Measurements from ENCODE around the gene MMRN1.

Gene MMRN1, protein sequence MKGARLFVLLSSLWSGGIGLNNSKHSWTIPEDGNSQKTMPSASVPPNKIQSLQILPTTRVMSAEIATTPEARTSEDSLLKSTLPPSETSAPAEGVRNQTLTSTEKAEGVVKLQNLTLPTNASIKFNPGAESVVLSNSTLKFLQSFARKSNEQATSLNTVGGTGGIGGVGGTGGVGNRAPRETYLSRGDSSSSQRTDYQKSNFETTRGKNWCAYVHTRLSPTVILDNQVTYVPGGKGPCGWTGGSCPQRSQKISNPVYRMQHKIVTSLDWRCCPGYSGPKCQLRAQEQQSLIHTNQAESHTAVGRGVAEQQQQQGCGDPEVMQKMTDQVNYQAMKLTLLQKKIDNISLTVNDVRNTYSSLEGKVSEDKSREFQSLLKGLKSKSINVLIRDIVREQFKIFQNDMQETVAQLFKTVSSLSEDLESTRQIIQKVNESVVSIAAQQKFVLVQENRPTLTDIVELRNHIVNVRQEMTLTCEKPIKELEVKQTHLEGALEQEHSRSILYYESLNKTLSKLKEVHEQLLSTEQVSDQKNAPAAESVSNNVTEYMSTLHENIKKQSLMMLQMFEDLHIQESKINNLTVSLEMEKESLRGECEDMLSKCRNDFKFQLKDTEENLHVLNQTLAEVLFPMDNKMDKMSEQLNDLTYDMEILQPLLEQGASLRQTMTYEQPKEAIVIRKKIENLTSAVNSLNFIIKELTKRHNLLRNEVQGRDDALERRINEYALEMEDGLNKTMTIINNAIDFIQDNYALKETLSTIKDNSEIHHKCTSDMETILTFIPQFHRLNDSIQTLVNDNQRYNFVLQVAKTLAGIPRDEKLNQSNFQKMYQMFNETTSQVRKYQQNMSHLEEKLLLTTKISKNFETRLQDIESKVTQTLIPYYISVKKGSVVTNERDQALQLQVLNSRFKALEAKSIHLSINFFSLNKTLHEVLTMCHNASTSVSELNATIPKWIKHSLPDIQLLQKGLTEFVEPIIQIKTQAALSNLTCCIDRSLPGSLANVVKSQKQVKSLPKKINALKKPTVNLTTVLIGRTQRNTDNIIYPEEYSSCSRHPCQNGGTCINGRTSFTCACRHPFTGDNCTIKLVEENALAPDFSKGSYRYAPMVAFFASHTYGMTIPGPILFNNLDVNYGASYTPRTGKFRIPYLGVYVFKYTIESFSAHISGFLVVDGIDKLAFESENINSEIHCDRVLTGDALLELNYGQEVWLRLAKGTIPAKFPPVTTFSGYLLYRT

DNA sequence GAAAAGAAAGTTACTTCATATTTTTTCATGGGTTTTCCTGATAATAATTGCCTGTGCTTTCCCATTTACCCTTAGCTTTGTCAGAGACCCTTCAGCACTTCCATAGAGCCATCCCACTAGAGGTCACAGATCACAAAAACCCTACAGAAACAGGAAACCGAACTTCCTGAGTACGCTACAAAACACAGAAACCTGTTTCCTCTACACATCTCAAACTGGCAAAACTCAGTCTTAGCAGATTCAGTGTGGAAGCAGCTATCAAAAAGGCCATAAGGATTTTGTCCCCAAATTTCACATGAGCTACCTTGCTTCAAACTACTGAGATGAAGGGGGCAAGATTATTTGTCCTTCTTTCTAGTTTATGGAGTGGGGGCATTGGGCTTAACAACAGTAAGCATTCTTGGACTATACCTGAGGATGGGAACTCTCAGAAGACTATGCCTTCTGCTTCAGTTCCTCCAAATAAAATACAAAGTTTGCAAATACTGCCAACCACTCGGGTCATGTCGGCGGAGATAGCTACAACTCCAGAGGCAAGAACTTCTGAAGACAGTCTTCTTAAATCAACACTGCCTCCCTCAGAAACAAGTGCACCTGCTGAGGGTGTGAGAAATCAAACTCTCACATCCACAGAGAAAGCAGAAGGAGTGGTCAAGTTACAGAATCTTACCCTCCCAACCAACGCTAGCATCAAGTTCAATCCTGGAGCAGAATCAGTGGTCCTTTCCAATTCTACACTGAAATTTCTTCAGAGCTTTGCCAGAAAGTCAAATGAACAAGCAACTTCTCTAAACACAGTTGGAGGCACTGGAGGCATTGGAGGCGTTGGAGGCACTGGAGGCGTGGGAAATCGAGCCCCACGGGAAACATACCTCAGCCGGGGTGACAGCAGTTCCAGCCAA lies at the start of gene MMRN1:
MMRN1 (plus strand) TSS at position 206 of the 902 bp plus-strand sequence; CDS start at position 324, 118 bp downstream.
- DNase-seq, result no peak
- intact Hi-C loops (cut with DNase I), result no loop called here

DNA sequence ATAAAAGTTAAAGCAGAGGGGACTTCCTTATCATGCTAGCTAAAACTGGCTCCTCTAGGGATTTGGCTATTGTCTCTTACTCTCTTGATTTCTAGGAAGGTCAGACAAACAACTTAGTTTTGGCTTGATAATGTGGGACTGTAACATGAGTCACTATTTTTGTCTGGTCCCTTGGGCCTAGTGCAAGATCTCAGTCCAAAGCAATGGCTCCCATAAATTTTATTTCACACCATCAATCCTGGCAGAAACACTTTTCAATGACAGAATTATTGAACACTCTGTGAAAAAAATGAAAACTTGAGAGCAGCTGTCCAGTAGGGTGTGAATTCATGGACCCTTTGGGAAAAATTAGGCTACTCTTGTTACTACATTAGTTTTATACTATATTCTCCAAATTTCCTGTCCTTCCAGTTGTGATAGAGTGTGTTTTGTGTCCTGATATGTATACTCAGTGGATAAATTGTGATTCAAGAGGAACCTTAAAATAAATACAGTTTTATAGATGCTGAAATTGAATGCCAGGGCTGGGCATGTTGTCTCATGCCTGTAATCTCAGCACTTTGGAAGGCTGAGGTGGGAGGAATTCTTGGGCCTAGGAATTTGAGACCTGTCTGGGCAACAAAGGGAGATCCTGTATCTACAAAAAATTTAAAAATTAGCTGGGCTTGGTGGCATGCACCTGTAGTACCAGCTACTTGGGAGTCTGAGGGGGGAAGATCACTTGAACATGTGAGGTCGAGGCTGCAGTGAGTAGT lies 46.9 kb upstream of the MMRN1 start:
- intact Hi-C loops (cut with DNase I), result loop anchor here (10.0 kb wide), 1 partner anchor 193 kb away; no protein-coding TSS in a partner anchor
- DNase-seq, result no peak

DNA sequence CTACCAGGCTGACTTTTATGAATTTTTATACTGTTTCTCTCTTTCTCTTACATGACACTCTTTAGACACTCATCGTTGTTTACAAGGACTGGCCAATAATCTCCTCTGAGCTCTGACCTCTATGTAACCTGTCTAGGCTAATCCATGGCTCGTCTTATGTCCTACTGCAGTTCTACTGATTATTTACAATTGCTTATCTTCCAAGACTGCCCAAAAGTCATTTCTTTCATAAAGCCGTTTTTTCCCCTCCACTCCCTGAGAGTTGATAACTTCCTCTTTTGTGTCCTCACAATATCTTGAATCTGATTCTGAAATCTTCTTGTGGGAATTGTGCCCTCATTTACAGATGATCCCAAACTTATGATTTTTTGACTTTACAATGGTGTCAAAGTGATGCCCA lies 39.4 kb upstream of the MMRN1 start:
- DNase-seq, result no peak
- intact Hi-C loops (cut with DNase I), result no loop called here

DNA sequence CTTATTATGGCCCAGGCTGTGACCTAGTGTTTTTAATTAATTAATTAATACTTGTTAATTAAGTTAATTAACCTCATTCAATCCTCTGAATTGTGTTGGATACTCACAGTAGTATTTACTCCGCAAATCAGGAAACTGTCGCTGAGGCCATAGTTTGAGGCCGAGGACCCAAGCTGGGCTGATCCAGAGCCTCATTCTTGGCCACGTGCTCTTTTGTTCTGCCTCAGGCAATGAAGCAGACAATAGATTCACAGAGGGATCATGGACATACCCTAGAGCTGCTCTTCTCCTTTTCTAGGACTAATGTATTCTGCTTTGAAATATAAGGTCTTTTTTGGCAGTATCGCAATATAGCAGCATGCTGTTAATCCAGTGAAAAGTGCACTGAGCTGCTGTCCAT lies 33.7 kb upstream of the MMRN1 start:
- intact Hi-C loops (cut with DNase I), result no loop called here
- DNase-seq, result no peak

GRCh38 chr4:89863533-89863932 lies 31.1 kb upstream of the MMRN1 start:
- intact Hi-C loops (cut with DNase I), result no loop called here
- DNase-seq, result no peak

GRCh38 chr4:89868276-89868675 lies 26.4 kb upstream of the MMRN1 start:
- DNase-seq, result no peak
- intact Hi-C loops (cut with DNase I), result no loop called here

GRCh38 chr4:89868999-89869589 lies 25.6 kb upstream of the MMRN1 start:
- no peak for DNase-seq
- intact Hi-C loops (cut with DNase I), result no loop called here

DNA sequence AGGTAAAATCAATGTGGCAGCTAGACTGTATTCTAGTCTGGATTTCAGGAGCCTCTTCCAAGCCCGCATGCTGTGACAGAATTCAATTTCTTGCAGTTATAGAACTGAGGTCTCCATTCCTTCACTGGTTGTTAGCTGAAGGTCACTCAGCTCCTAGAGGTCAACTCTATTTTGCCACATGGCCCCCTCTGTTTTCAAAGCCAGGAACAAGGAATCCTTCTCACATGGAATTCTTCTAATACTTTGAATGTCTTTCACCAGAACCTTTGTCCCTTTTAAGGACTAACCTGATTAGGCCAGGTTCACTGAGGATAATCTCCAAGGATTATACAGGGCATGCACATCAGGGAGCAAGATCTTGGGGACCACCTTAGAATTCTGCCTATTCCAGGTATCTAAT lies 23.4 kb upstream of the MMRN1 start:
- intact Hi-C loops (cut with DNase I), result no loop called here
- DNase-seq, result no peak

DNA sequence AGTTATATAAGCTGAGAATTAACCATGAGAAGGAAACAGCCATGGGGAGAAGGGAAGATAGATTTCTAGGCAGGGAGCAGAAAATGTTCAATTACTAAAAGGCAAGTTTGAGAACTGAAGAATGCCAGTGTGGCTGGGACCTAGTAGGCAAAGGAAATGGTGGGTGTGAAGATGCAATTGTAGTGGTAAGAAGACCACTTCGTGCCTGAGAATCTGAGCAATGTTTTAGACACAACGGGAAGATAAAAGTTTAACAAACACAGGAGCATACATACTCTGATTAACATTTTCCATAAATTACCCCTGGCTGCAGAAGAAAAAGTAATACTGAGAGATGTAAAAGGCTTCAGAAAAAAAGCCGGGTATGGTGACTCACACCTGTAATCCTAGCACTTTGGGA lies 18.1 kb upstream of the MMRN1 start:
- intact Hi-C loops (cut with DNase I), result no loop called here
- no peak for DNase-seq

DNA sequence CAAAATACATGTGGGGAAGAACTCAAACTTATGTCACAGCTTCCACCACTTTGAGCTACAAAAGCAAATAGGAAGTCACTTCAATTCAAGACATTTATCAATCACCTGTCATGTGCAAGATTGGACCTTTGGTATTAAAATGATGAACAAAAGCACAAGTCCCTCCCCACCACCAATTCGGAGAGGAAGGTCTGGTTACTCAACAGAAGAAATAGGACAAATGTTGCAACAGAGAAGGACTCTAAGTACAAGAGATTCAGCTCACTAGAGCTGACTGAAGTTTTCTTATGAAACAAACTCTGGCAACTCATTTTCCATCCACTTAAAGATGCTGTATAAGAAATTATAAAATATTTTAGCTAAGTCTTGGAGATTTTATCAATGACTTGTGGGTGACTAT lies 16.0 kb upstream of the MMRN1 start:
- intact Hi-C loops (cut with DNase I), result no loop called here
- no peak for DNase-seq

GRCh38 chr4:89879215-89879614 lies 15.4 kb upstream of the MMRN1 start:
- intact Hi-C loops (cut with DNase I), result no loop called here
- DNase-seq, result no peak

GRCh38 chr4:89889289-89889688 lies 5.4 kb upstream of the MMRN1 start:
- intact Hi-C loops (cut with DNase I), result no loop called here
- peak in 6 of 42 donors; percentile 1 to 36 (median 12) for DNase-seq

- intact Hi-C loops (cut with DNase I), result no loop called here
- DNase-seq, result no peak
These were observed 3.2 kb downstream of the MMRN1 start for GRCh38 chr4:89897867-89898266.

- intact Hi-C loops (cut with DNase I), result no loop called here
- no peak for DNase-seq
These were observed 3.7 kb downstream of the MMRN1 start for GRCh38 chr4:89898304-89898716.

- DNase-seq, result no peak
- intact Hi-C loops (cut with DNase I), result no loop called here
These were observed 4.5 kb downstream of the MMRN1 start for GRCh38 chr4:89899152-89899551.

- intact Hi-C loops (cut with DNase I), result loop anchor here (10.0 kb wide), 1 partner anchor 245 kb away; no protein-coding TSS in a partner anchor
These were observed 5.2 kb downstream of the MMRN1 start for GRCh38 chr4:89899854-89900253.

DNA sequence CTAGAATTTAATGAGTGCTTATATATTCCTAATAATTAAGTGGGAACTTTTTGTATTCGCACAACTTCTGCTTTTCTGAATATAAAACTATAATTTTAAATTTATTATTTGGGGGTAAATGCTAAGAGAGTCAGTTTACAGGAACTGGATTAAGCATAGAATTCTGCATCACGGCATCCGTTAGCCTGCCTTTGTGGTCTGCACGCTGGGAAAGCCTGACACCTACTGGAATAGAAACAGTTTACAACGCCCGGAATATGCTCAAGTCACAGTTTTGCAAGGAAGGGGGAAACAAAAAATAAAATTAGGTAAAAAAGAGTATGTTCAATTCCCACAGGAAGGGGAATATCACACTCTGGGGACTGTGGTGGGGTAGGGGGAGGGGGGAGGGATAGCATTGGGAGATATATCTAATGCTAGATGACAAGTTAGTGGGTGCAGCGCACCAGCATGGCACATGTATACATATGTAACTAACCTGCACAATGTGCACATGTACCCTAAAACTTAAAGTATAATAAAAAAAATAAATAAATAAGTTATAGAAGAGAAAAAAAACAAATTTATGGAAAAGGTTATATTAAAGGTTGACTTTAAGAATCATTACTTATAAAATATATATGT lies 7.3 kb downstream of the MMRN1 start:
- DNase-seq, result peak; percentile 34 to 85 (median 64)
- intact Hi-C loops (cut with DNase I), result loop anchor here (10.0 kb wide), 1 partner anchor 247 kb away; no protein-coding TSS in a partner anchor

More at GRCh38 chr4:89899854-89900253, 5.2 kb downstream of the MMRN1 start:
- no peak for DNase-seq

Data from head of caudate nucleus (tissue), 42 donors.